ENCODE results near the gene LAMC2. TPM values are rescaled to one million over a fixed set of nuclear protein-coding genes. Genes with fewer than 3 reads are reported as not detected.

The LAMC2 gene
- total and polyA plus RNA-seq, 4 donors, result 0.90 to 1.2 (median 0.96) TPM

DNA sequence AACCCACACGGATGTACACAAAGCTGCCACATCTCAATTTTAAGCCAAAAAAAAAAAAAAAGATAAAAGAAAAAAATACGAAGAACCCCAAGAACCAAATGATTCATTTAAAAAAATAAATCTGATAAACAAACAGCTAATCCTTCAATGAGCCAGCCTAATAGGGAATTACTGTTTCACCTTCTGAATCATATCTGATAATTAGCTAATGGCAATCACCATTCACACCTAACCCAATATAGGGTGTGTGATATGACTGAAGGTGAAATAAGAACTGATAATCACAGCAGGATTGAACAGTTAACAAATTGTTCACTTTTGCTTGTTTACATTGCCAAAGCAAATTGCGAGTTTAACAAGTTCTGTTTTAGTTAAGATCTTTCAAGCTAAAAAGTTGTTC, 61.4 kb downstream of the LAMC2 start:
- Histone ChIP-seq H3K4me1 (ENCODE audit: control insufficient read depth in 1 of 2, insufficient read depth in 2 of 2, low read length in 2 of 2) (no peaks in the 10 kb centered on the region), H3K36me3 (ENCODE audit: control insufficient read depth in 1 of 2, insufficient read depth in 2 of 2, low read length in 1 of 2) (no peaks in the 10 kb centered on the region), H3K27me3 (ENCODE audit: control insufficient read depth in 1 of 2, insufficient read depth in 2 of 2, low read length in 1 of 2) (no peaks in the 10 kb centered on the region), H3K27ac (ENCODE audit: low read depth in 1 of 2, low read length in 2 of 2) (no peak overlapping the region), H3K4me3 (ENCODE audit: low read length in 2 of 2) (no peak overlapping the region), H3K9me3 (ENCODE audit: control insufficient read depth, low read length) (no peaks in the 10 kb centered on the region)
- no peak for DNase-seq
- ATAC-seq (ENCODE audit: low FRiP score), result no peak
- intact Hi-C loops (cut with DNase I), result no loop called here
- 90 to 95% methylated on average over 3 of the region's 3 CpGs for WGBS, 2 donors

DNA sequence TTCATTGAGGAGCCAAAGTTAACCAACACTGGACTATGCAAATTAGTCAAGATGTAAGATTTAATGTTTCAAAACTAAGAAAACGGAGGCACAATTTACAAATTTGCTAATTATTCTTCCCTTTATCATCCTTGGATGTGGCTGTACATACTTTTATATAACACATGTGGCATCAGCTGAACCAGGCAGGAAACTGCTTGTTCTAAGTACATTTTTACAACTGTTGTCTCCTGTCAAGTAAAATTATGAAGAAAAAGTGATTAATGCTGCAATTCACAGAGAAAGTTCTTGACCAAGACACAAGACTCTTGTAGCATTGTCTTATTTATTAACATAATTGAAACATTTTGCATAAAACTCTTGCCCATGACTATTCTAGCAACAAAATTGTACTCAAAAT, 61.9 kb downstream of the LAMC2 start:
- Histone ChIP-seq H3K27me3 (ENCODE audit: control insufficient read depth in 1 of 2, insufficient read depth in 2 of 2, low read length in 1 of 2) (no peaks in the 10 kb centered on the region), H3K36me3 (ENCODE audit: control insufficient read depth in 1 of 2, insufficient read depth in 2 of 2, low read length in 1 of 2) (no peaks in the 10 kb centered on the region), H3K9me3 (ENCODE audit: control insufficient read depth, low read length) (no peaks in the 10 kb centered on the region), H3K4me1 (ENCODE audit: control insufficient read depth in 1 of 2, insufficient read depth in 2 of 2, low read length in 2 of 2) (no peaks in the 10 kb centered on the region), H3K4me3 (ENCODE audit: low read length in 2 of 2) (no peak overlapping the region), H3K27ac (ENCODE audit: low read depth in 1 of 2, low read length in 2 of 2) (no peak overlapping the region)
- DNase-seq (no peak), ATAC-seq (ENCODE audit: low FRiP score) (no peak)
- intact Hi-C loops (cut with DNase I), result no loop called here
- 92 to 96% methylated on average over 1 of the region's 1 CpG for WGBS, 2 donors

DNA sequence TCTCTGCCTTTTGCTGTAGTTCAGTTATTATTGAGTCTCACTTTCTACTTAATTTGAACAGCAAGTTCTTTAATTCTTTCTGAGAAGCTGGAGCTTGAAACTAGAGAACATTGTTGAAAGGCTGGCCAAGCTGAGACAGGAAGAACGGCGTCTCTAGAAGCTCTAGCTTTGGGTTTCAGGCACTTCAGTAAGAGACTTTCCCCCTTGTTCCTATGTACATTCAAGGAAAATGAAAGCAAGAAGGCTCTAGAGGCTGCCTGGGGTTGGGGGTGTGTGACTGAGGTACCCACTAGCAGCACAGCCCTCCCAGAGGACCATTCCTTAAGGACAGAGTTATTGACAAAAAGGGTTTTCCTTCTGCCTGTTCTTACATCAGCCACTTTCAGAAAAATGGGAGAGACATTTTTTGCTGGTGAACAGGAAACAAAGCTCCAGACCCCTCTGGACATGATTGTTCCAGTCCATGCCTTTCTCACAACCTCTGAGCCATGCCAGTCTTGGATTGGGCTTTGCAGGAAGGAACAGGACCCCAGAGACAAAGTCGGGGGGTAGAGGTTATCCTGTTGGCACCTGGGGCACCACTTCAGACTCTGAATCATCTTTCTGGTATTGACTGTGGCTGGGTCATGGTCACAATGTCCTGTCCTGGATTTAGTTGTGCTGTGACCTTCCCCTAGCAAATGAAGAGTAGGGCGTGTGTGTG, 63.1 kb downstream of the LAMC2 start:
- ATAC-seq (ENCODE audit: low FRiP score) (no peak), DNase-seq (no peak)
- no peak overlapping the region for H3K27ac ChIP-seq (ENCODE audit: low read depth in 1 of 2, low read length in 2 of 2)
- H3K4me1 ChIP-seq (ENCODE audit: control insufficient read depth in 1 of 2, insufficient read depth in 2 of 2, low read length in 2 of 2), result no peaks in the 10 kb centered on the region
- no peaks in the 10 kb centered on the region for H3K36me3 ChIP-seq (ENCODE audit: control insufficient read depth in 1 of 2, insufficient read depth in 2 of 2, low read length in 1 of 2)
- H3K9me3 ChIP-seq (ENCODE audit: control insufficient read depth, low read length), result no peaks in the 10 kb centered on the region
- H3K4me3 ChIP-seq (ENCODE audit: low read length in 2 of 2), result no peak overlapping the region
- intact Hi-C loops (cut with DNase I), result no loop called here
- WGBS, 2 donors, result 65 to 72% methylated on average over 4 of the region's 4 CpGs
- H3K27me3 ChIP-seq (ENCODE audit: control insufficient read depth in 1 of 2, insufficient read depth in 2 of 2, low read length in 1 of 2), result no peaks in the 10 kb centered on the region

DNA sequence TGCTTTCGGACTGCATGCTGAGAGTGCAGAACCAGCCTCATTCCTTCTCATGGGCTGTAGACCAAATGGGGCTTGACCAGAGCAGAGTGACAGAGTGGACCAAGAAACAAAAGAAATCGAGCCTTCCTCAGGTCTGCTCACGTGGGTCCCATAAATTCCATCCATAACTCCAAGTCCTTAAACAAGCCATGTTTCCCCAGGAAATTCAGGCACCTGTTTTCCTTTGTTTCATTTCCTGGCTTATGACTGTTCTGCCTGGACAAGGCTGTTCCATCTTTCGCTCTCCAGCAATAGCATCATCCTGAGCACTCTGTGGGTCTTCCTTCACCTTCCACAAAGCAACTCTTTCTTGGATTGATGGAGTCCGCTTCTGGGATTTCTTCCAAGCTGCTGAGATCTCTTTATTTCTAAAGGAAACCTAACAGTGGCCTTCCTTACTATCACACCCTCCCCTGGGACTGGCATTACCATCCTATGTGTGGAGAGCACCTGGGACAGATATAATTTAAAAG, 63.9 kb downstream of the LAMC2 start:
- ATAC-seq (ENCODE audit: low FRiP score) (no peak), DNase-seq (no peak)
- Histone ChIP-seq H3K9me3 (ENCODE audit: control insufficient read depth, low read length) (no peaks in the 10 kb centered on the region), H3K27me3 (ENCODE audit: control insufficient read depth in 1 of 2, insufficient read depth in 2 of 2, low read length in 1 of 2) (no peaks in the 10 kb centered on the region), H3K4me3 (ENCODE audit: low read length in 2 of 2) (no peak overlapping the region), H3K4me1 (ENCODE audit: control insufficient read depth in 1 of 2, insufficient read depth in 2 of 2, low read length in 2 of 2) (no peaks in the 10 kb centered on the region), H3K36me3 (ENCODE audit: control insufficient read depth in 1 of 2, insufficient read depth in 2 of 2, low read length in 1 of 2) (no peaks in the 10 kb centered on the region), H3K27ac (ENCODE audit: low read depth in 1 of 2, low read length in 2 of 2) (no peak overlapping the region)
- WGBS, 2 donors, result 95 to 97% methylated on average over 5 of the region's 5 CpGs
- intact Hi-C loops (cut with DNase I), result no loop called here

DNA sequence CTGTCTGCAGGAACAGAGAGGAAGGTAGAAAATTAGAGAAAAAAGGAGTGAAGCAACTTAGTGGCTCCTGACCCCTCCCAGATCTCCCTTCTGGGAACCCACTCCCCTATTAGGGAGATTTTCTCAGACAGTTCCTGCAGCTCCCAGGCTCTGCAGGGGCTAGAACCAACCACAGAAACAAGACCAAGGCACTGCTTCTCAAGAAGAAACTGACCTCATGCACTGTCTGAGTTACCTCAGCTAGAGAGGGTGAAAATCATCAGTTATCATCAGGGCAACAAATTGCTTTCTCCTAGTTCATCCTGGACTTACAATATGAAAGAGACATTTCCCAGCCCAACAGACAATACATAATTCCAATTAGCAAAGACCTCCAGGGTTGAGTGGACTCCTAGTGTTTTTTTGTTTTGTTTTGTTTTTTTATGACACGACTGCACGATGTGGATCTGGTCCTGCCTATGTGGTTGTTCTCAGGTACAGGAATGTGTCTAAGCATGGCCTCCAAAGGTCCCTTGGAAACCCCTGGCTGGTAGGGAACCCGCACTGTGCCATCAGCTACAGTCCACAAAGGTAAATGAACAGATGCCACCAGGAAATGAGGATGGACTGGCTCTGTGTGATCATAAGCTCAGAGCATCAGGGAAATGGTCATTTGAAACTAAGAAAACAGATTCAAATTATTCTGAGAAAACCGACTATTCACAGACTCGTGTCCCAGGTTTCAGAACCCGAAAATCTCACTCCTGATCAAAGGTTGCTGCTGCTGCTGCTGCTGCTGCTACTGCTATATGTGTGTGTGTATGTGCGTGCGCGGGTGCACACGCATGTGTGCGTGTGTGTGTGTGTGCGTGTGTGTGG, 65.3 kb downstream of the LAMC2 start:
- Histone ChIP-seq H3K27me3 (ENCODE audit: control insufficient read depth in 1 of 2, insufficient read depth in 2 of 2, low read length in 1 of 2) (no peaks in the 10 kb centered on the region), H3K36me3 (ENCODE audit: control insufficient read depth in 1 of 2, insufficient read depth in 2 of 2, low read length in 1 of 2) (no peaks in the 10 kb centered on the region), H3K9me3 (ENCODE audit: control insufficient read depth, low read length) (no peaks in the 10 kb centered on the region), H3K27ac (ENCODE audit: low read depth in 1 of 2, low read length in 2 of 2) (no peak overlapping the region), H3K4me1 (ENCODE audit: control insufficient read depth in 1 of 2, insufficient read depth in 2 of 2, low read length in 2 of 2) (no peaks in the 10 kb centered on the region), H3K4me3 (ENCODE audit: low read length in 2 of 2) (no peak overlapping the region)
- WGBS, 2 donors, result 94 to 97% methylated on average over 12 of the region's 12 CpGs
- ATAC-seq (ENCODE audit: low FRiP score) (no peak), DNase-seq (no peak)
- intact Hi-C loops (cut with DNase I), result no loop called here

DNA sequence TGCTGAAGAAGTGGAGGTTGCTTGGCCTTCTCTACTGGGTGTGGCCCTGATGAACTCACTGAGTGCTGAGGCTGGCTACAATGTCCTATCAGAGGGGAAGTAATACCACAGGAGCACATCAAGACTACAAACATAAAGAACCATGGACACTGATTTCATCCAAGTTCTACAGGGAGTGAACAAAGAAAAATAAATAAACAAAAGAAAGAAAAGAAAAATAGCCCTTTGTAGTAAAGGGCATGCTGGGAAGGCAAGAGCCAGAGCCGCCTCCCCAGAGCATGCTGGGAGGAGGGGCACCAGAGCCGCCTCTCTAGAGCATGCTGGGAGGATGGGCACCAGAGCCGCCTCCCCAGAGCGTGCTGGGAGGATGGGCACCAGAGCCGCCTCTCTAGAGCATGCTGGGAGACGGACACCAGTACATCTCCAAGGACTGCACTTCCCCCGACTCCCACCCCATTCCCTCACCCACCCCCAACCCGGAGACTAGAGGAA, 65.9 kb downstream of the LAMC2 start:
- Histone ChIP-seq H3K27me3 (ENCODE audit: control insufficient read depth in 1 of 2, insufficient read depth in 2 of 2, low read length in 1 of 2) (no peaks in the 10 kb centered on the region), H3K9me3 (ENCODE audit: control insufficient read depth, low read length) (no peaks in the 10 kb centered on the region), H3K27ac (ENCODE audit: low read depth in 1 of 2, low read length in 2 of 2) (no peak overlapping the region), H3K36me3 (ENCODE audit: control insufficient read depth in 1 of 2, insufficient read depth in 2 of 2, low read length in 1 of 2) (no peaks in the 10 kb centered on the region), H3K4me3 (ENCODE audit: low read length in 2 of 2) (no peak overlapping the region), H3K4me1 (ENCODE audit: control insufficient read depth in 1 of 2, insufficient read depth in 2 of 2, low read length in 2 of 2) (no peaks in the 10 kb centered on the region)
- intact Hi-C loops (cut with DNase I), result no loop called here
- WGBS, 2 donors, result 94 to 97% methylated on average over 8 of the region's 8 CpGs
- no peak for DNase-seq
- no peak for ATAC-seq (ENCODE audit: low FRiP score)

DNA sequence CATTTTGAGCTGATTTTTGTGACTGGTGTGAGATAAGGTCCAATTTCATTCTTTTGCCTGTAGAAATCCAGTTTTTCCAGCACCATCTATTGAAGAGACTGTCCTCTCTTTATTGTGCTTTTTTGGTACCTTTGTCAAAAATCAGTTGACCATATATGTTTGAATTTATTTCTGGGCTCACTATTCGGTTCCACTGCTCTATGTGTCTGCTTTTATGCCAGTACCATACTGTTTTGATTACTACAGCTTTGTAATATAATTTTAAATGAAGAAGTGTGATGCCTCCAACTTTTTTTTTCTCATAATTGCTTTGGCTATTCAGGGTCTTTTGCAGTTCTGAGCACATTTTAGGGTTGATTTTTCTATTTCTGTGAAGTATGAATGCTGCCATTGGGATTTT, 69.0 kb downstream of the LAMC2 start:
- DNase-seq, result no peak
- Histone ChIP-seq H3K36me3 (ENCODE audit: control insufficient read depth in 1 of 2, insufficient read depth in 2 of 2, low read length in 1 of 2) (no peaks in the 10 kb centered on the region), H3K27me3 (ENCODE audit: control insufficient read depth in 1 of 2, insufficient read depth in 2 of 2, low read length in 1 of 2) (no peaks in the 10 kb centered on the region), H3K27ac (ENCODE audit: low read depth in 1 of 2, low read length in 2 of 2) (no peak overlapping the region), H3K9me3 (ENCODE audit: control insufficient read depth, low read length) (no peaks in the 10 kb centered on the region), H3K4me3 (ENCODE audit: low read length in 2 of 2) (no peak overlapping the region), H3K4me1 (ENCODE audit: control insufficient read depth in 1 of 2, insufficient read depth in 2 of 2, low read length in 2 of 2) (no peaks in the 10 kb centered on the region)
- intact Hi-C loops (cut with DNase I), result no loop called here
- ATAC-seq (ENCODE audit: low FRiP score), result no peak
- 94 to 95% methylated on average over 1 of the region's 1 CpG for WGBS, 2 donors

DNA sequence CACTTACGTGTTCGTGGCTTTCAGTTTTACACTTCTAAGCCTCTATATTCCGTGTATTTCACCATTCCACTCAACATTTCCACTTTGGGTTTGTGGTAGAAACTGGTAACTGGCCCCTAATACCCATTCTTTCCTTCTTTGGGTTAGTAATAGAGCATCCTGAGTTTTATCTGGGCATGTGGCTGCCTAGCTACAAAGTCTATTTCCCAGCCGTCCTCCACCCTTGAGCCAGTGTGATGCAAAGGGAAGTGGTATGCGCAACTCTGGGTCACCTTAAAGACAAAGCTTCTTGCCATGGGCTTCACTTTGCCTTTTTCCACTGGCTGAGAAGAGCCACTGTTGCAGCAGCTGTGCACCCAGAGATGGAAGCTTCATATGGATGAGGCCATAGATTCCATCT, 73.9 kb downstream of the LAMC2 start:
- intact Hi-C loops (cut with DNase I), result no loop called here
- DNase-seq (no peak), ATAC-seq (ENCODE audit: low FRiP score) (no peak)
- Histone ChIP-seq H3K36me3 (ENCODE audit: control insufficient read depth in 1 of 2, insufficient read depth in 2 of 2, low read length in 1 of 2) (no peaks in the 10 kb centered on the region), H3K4me1 (ENCODE audit: control insufficient read depth in 1 of 2, insufficient read depth in 2 of 2, low read length in 2 of 2) (no peaks in the 10 kb centered on the region), H3K27ac (ENCODE audit: low read depth in 1 of 2, low read length in 2 of 2) (no peak overlapping the region), H3K9me3 (ENCODE audit: control insufficient read depth, low read length) (no peaks in the 10 kb centered on the region), H3K4me3 (ENCODE audit: low read length in 2 of 2) (no peak overlapping the region), H3K27me3 (ENCODE audit: control insufficient read depth in 1 of 2, insufficient read depth in 2 of 2, low read length in 1 of 2) (no peaks in the 10 kb centered on the region)
- WGBS, 2 donors, result 92 to 98% methylated on average over 5 of the region's 5 CpGs

All from aorta (tissue), 5 donors.